Muscle of arm (tissue), 12 donors: Measurements from ENCODE around the gene BCCIP. TPM values are rescaled to one million over a fixed set of nuclear protein-coding genes. Genes with fewer than 3 reads are reported as not detected.

Source experiments
- DNase-seq: peaks from one replicate; pipeline ENCODE4 v3.0.0-alpha.2; 2013
- polyA plus RNA-seq, 12 donors: library from polyadenylated mRNA; unstranded; fragments of 120-200 nt; gene quantifications; one replicate each; pipeline ENCODE4 v1.2.1, GENCODE V29; 2013; ENCODE audit not compliant: insufficient read length in 12 of 12

The BCCIP gene
- polyA plus RNA-seq, 12 donors = 36.9 to 75.0 (median 68.6) TPM; not detected in 1

- no peak for DNase-seq
Measured at GRCh38 chr10:125838802-125839575, 15.6 kb downstream of the BCCIP start.

- DNase-seq = no peak
Measured at GRCh38 chr10:125840406-125840805, 17.1 kb downstream of the BCCIP start.

GRCh38 chr10:125840955-125841354 is 17.6 kb downstream of the BCCIP start:
- no peak for DNase-seq

GRCh38 chr10:125843603-125844329 is 20.4 kb downstream of the BCCIP start:
- no peak for DNase-seq

GRCh38 chr10:125844751-125845221 is 21.4 kb downstream of the BCCIP start:
- peak; percentile 41 for DNase-seq

GRCh38 chr10:125845617-125846016 is 22.3 kb downstream of the BCCIP start:
- DNase-seq = no peak

GRCh38 chr10:125846894-125847293 is 23.5 kb downstream of the BCCIP start:
- DNase-seq = no peak

- DNase-seq = no peak
Measured at GRCh38 chr10:125848371-125848770, 25.0 kb downstream of the BCCIP start.

GRCh38 chr10:125848857-125849256 is 25.5 kb downstream of the BCCIP start:
- DNase-seq = no peak

GRCh38 chr10:125849448-125849847 is 26.1 kb downstream of the BCCIP start:
- no peak for DNase-seq

- DNase-seq = no peak
Measured at GRCh38 chr10:125850766-125851731, 27.7 kb downstream of the BCCIP start.

- no peak for DNase-seq
Measured at GRCh38 chr10:125852487-125852886, 29.1 kb downstream of the BCCIP start.

- no peak for DNase-seq
Measured at GRCh38 chr10:125857185-125857760, 33.9 kb downstream of the BCCIP start.

GRCh38 chr10:125859128-125859817 is 35.9 kb downstream of the BCCIP start:
- DNase-seq = no peak

- no peak for DNase-seq
Measured at GRCh38 chr10:125865120-125865519, 41.8 kb downstream of the BCCIP start.

GRCh38 chr10:125866421-125867029 is 43.2 kb downstream of the BCCIP start:
- DNase-seq = no peak

GRCh38 chr10:125868372-125868975 is 45.1 kb downstream of the BCCIP start:
- no peak for DNase-seq

- no peak for DNase-seq
Measured at GRCh38 chr10:125871338-125871737, 48.0 kb downstream of the BCCIP start.

- DNase-seq = no peak
Measured at GRCh38 chr10:125878957-125879835, 55.9 kb downstream of the BCCIP start.
